Measurements from ENCODE around the gene TNFRSF1B.

The TNFRSF1B gene

GRCh38 chr1:12158357-12159092, 8.3 kb upstream of the TNFRSF1B start:
- no peak for DNase-seq (ENCODE audit: low spot score)

DNA sequence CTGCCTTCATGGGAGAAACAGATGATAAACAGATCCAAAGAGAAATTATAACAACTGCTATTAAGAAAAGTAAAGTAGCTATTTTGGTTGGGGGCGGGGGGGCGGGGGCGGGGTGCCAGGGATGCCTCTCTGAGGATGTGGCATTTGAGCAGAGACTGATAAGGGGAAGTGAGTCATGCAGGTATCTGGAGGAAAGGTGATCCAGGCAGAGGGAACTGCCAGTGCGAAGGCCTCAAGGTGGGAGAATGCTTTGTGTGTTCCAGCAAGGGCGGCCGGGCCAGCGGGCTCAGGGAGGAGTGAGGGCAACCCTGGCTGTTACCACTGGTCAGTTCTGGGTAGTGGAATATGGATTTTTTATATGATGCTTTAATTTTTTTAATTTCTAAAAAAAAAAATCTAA, 7.0 kb upstream of the TNFRSF1B start:
- DNase-seq (ENCODE audit: low spot score), result no peak

GRCh38 chr1:12161324-12161661, 5.5 kb upstream of the TNFRSF1B start:
- no peak for DNase-seq (ENCODE audit: low spot score)

DNA sequence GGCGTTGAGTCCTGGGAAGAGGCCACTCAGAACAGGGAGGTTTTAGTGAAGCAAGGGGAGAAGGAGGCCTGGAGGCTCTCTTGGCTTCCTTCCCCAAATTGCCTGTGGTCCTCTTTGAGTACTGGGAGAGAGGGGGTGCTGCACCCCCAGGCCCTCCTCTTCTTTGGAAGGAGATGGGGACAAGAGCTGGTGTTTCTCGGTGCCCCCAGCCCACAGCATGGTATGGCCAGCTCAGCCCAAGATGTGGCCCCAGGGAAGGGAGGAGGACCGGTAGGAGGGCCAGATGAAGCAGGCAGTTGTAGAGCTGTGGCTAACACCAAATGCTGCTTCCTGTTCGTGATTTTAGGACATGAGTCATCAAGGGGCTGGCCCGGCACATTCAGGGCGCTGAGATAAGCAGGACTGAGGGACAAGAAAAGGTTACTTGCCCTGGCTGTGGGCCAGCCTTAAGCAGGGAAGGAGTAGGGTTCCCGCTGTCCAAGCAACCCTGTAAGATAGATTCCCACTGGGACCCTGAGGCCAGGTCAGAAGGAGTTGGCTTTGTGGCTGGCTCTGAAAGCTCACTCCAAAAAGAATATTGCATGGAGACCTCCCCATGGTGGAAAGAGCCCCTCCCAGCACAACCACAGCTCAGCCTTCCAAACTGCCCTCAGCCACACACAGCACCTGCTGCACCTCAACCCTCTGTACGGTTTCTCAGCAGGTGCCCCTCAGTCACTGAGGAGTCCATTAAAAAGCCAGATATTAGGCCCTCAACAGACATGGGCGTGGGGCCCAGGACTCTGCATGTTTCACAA, 4.9 kb upstream of the TNFRSF1B start:
- DNase-seq (ENCODE audit: low spot score), result peak; percentile 25

- no peak for DNase-seq (ENCODE audit: low spot score)
These were observed 4.2 kb upstream of the TNFRSF1B start for GRCh38 chr1:12162459-12163137.

GRCh38 chr1:12163210-12163609, 3.6 kb upstream of the TNFRSF1B start:
- no peak for DNase-seq (ENCODE audit: low spot score)

DNA sequence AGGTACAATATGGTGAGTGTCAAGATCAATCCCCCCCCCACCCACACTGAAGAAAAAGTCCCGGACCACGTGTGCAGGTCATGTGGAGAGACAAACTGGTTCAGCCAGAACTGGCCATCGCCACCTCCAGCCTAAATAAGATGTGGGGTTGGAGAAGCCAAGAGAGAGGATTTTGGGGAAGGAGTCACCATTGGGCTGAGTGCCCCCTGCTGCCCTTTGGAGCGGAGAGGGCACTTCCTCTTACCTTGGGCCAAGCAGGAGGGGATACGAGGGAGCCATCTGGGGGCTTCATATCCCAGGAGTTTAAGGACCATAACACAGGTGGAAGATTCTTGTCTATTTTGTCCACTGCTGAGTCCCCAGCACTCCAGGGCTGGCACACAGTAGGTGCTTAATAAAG, 2.6 kb upstream of the TNFRSF1B start:
- DNase-seq (ENCODE audit: low spot score), result no peak

DNA sequence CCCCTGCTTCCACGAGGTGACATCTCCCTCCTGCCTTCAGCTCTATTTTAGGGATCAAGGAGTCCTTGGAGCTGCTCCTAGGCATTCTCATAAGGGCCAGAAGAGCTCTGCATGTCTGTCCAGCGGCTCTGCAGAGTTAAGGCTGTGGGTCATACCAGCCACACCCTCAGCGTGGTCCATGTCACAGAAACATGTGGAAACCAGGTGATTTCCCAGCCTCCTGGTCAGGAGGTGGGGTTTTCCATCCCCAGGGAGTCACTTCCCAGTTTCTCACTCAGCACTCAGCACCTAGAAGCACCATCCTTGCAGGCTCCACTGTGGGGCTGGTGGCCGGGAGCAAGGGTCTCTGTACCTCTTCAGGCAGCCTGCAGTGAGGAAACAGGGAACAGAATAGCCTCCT, 1.4 kb upstream of the TNFRSF1B start:
- no peak for DNase-seq (ENCODE audit: low spot score)

DNA sequence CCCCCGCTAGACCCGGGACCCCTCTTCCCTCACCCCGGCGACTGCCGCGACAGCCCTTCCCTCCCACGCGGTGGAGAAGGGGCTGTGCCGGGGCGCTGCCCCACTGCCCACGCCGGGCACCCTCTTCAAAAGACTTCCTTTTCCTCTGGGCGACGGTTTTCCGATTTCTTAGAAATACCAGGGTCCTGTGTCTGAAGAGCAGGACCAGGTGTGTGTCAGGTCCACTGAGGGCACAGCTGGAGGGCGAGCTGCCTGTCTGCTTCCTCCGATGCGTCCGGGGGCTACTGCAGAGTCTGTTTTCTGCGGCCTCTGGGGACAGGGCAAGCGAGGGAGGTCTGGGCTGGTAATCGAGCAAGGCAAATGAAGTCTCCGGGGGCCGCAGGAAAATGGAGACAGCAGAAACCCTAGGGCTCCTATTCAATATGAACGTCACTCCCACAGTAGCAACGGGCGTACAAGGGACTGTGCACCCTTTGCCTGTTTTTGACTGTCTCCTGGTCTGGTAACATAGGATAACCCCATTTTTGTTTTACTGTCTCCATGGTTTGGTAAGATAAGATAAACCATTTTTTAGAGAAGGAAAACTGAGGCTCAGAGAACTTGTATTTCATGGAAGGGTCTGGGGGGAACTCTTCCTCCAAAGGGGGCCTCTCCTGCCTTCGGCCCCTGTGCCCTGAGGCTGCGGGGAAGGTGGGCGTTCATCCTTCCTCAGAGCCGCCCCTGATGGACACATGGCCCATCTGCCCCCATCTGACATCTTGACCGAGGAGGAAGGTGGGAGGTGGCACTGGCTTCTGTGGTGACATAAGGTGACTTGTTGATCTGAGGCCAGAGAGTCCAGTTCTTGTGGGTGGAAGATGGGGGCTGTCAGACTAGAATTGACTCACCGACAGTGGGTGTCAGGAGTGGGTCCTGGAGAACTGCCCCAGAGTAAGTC, 970 bp downstream of the TNFRSF1B start:
- DNase-seq (ENCODE audit: low spot score), result peak; percentile 5

- DNase-seq (ENCODE audit: low spot score), result no peak
These were observed 1.8 kb downstream of the TNFRSF1B start for GRCh38 chr1:12168451-12169160.

- DNase-seq (ENCODE audit: low spot score), result no peak
These were observed 2.8 kb downstream of the TNFRSF1B start for GRCh38 chr1:12169442-12170135.

- no peak for DNase-seq (ENCODE audit: low spot score)
These were observed 3.5 kb downstream of the TNFRSF1B start for GRCh38 chr1:12170263-12170671.

- no peak for DNase-seq (ENCODE audit: low spot score)
These were observed 4.6 kb downstream of the TNFRSF1B start for GRCh38 chr1:12171206-12172041.

- no peak for DNase-seq (ENCODE audit: low spot score)
These were observed 5.5 kb downstream of the TNFRSF1B start for GRCh38 chr1:12172042-12172851.

- no peak for DNase-seq (ENCODE audit: low spot score)
These were observed 6.3 kb downstream of the TNFRSF1B start for GRCh38 chr1:12173041-12173509.

GRCh38 chr1:12173631-12174121, 6.9 kb downstream of the TNFRSF1B start:
- no peak for DNase-seq (ENCODE audit: low spot score)

GRCh38 chr1:12174924-12175810, 8.4 kb downstream of the TNFRSF1B start:
- DNase-seq (ENCODE audit: low spot score), result no peak
